ENCODE data around the gene TMEM150A. TPM values are rescaled to one million over a fixed set of nuclear protein-coding genes. Genes with fewer than 3 reads are reported as not detected.

Gene TMEM150A
- total and polyA plus RNA-seq, 2 of the 13 experiments (the other 11 are each of a cell fraction or from before 2014, with no cell fraction given): 30.1 to 70.4 TPM

GRCh38 chr2:85589982-85590791, 12.3 kb downstream of the TMEM150A start (continued):
- TF ChIP-seq NONO (IDR thresholded peaks at IDR 0.05) (no peak), NONO (CRISPR knock-in tag; conservative IDR thresholded peaks at IDR 0.05) (no peak), ATF1 (CRISPR knock-in tag; IDR thresholded peaks at IDR 0.05) (no peak; the same call in 1 of the 2 replicates), TCF7L2 (IDR thresholded peaks at IDR 0.05; ENCODE audit: low read depth, low read length) (no peak), PPARG (CRISPR knock-in tag; conservative IDR thresholded peaks at IDR 0.05) (peak; percentile 49; the same call in 1 of the 2 replicates), BORCS8-MEF2B (CRISPR knock-in tag; IDR thresholded peaks at IDR 0.05) (no peak), E2F5 (CRISPR knock-in tag; conservative IDR thresholded peaks at IDR 0.05) (no peak), PRDM4 (CRISPR knock-in tag; IDR thresholded peaks at IDR 0.05; ENCODE audit: borderline replicate concordance) (no peak), U2AF2 (IDR thresholded peaks at IDR 0.05; ENCODE audit: low read depth, low read length) (no peak), GMEB1 (CRISPR knock-in tag; IDR thresholded peaks at IDR 0.05; ENCODE audit: borderline replicate concordance) (peak; percentile 54; the same call in 1 of the 2 replicates), PREB (CRISPR knock-in tag; IDR thresholded peaks at IDR 0.05) (no peak), ZNF704 (CRISPR knock-in tag; IDR thresholded peaks at IDR 0.05; ENCODE audit: borderline replicate concordance) (no peak), SRF (IDR thresholded peaks at IDR 0.05; ENCODE audit: low read depth, low read length) (no peak), ZNF747 (CRISPR knock-in tag; IDR thresholded peaks at IDR 0.05; ENCODE audit: borderline replicate concordance) (no peak), ISX (CRISPR knock-in tag; conservative IDR thresholded peaks at IDR 0.05) (no peak), NR2F2 (IDR thresholded peaks at IDR 0.05; ENCODE audit: borderline replicate concordance, low read depth) (peak; percentile 75)
- TF ChIP-seq, protein P1, sequence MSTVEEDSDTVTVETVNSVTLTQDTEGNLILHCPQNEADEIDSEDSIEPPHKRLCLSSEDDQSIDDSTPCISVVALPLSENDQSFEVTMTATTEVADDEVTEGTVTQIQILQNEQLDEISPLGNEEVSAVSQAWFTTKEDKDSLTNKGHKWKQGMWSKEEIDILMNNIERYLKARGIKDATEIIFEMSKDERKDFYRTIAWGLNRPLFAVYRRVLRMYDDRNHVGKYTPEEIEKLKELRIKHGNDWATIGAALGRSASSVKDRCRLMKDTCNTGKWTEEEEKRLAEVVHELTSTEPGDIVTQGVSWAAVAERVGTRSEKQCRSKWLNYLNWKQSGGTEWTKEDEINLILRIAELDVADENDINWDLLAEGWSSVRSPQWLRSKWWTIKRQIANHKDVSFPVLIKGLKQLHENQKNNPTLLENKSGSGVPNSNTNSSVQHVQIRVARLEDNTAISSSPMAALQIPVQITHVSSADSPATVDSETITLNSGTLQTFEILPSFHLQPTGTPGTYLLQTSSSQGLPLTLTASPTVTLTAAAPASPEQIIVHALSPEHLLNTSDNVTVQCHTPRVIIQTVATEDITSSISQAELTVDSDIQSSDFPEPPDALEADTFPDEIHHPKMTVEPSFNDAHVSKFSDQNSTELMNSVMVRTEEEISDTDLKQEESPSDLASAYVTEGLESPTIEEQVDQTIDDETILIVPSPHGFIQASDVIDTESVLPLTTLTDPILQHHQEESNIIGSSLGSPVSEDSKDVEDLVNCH (CRISPR knock-in tag; IDR thresholded peaks at IDR 0.05): no peak
- TF ChIP-seq, protein P2, sequence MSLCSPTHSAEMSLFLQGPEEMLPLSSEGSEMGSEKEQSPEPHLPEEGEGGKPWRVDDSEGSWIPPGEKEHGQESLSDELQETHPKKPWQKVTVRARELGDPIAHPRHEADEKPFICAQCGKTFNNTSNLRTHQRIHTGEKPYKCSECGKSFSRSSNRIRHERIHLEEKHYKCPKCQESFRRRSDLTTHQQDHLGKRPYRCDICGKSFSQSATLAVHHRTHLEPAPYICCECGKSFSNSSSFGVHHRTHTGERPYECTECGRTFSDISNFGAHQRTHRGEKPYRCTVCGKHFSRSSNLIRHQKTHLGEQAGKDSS (CRISPR knock-in tag; IDR thresholded peaks at IDR 0.05; ENCODE audit: borderline replicate concordance, low read depth): 0 out of 2 replicates have a peak, but pooled peaks have one; percentile 24
